Heart right ventricle (tissue), 16 donors: Measurements from ENCODE around the gene AMIGO2. TPM values are rescaled to one million over a fixed set of nuclear protein-coding genes. Genes with fewer than 3 reads are reported as not detected.

Source experiments
- ATAC-seq, 8 donors: fragments of 200-7000 bp; cut with Tn5 transposase; one replicate each; pipeline ENCODE4 v1.9.1; 2020; ENCODE audit warnings: mild to moderate bottlenecking in 8 of 8, moderate library complexity in 8 of 8, moderate number of reproducible peaks in 1 of 8
- DNase-seq, 2 donors: peaks; one replicate each; pipeline ENCODE4 v3.0.0-alpha.2; 2020
- H3K27ac ChIP-seq, 10 donors: fragments of 200-600 bp; sonication (generic) in 2 of 10; one replicate each; pipeline versions ENCODE4 v1.5.0 to v1.8.0; 2020 to 2022; ENCODE audit warnings: mild to moderate bottlenecking in 3 of 10
- H3K27me3 ChIP-seq, 7 donors: fragments of 200-600 bp; one replicate each; pipeline ENCODE4 v1.8.0; 2021 to 2022; ENCODE audit warnings: mild to moderate bottlenecking in 2 of 7
- H3K36me3 ChIP-seq, 9 donors: fragments of 200-600 bp; sonication (generic) in 1 of 9; one replicate each; pipeline versions ENCODE4 v1.5.0 to v1.8.0; 2020 to 2022; ENCODE audit warnings: mild to moderate bottlenecking in 2 of 9
- H3K4me1 ChIP-seq, 9 donors: fragments of 200-600 bp; sonication (generic) in 1 of 9; one replicate each; pipeline versions ENCODE4 v1.5.0 to v1.8.0; 2020 to 2022; ENCODE audit warnings: mild to moderate bottlenecking in 4 of 9
- H3K4me3 ChIP-seq, 10 donors: fragments of 200-600 bp; sonication (generic) in 2 of 10; one replicate each; pipeline versions ENCODE4 v1.5.0 to v1.8.0; 2020 to 2022; ENCODE audit warnings: mild to moderate bottlenecking in 7 of 10, moderate library complexity in 2 of 10
- H3K9me3 ChIP-seq, 11 donors: fragments of 200-600 bp in 10 of 11; sonication (generic) in 2 of 11; one replicate each; pipeline versions ENCODE4 v1.5.0 to v1.8.0; 2013 to 2022; ENCODE audit warnings: mild to moderate bottlenecking in 2 of 11, control low read depth in 1 of 11, moderate library complexity in 1 of 11
- CTCF ChIP-seq, 9 donors: fragments of 200-600 bp; sonication (generic) in 2 of 9; IDR thresholded peaks; one replicate each; pipeline versions ENCODE4 v1.5.0 to v1.8.0; 2021 to 2022; ENCODE audit warnings: antibody characterized with exemption in 9 of 9, mild to moderate bottlenecking in 5 of 9, moderate library complexity in 1 of 9
- WGBS, 2 donors: extraction: QIAGEN DNeasy Blood & Tissue Kit; methylation state at CpG; one replicate each; pipeline ENCODE4 v1.1.7; 2013; ENCODE audit warnings: inconsistent platforms in 1 of 2; 5-methylcytosine and 5-hydroxymethylcytosine counted together
- intact Hi-C, 10 donors: fragments of 100-400 bp; cut with DNase I; formaldehyde crosslinking; loops; one replicate each; pipeline versions ENCODE4 v1.11.1 to v1.14.2; 2022
- polyA plus RNA-seq, 2 donors: library from polyadenylated mRNA; stranded (reverse); fragments of 200-250 nt; gene quantifications; one replicate each; pipeline ENCODE4 v1.2.3, GENCODE V29; 2013
- total RNA-seq, 10 donors: library from RNA; stranded (reverse); fragmentation: NEBNext Ultra II Directional in 3 of 10; extraction: Animal tissue kit (Norgen Biotek cat#: 25700) in 3 of 10; gene quantifications; one replicate each; pipeline versions ENCODE4 v1.2.1 to v1.2.4, GENCODE V29; 2021 to 2023
- donor health status: Arrhythmogenic right ventricular cardiomyopathy.
- donor health status: ischemic (EF 13 %, LVEDD 7.1; RV severe dilation, severe dysfunction).
- donor health status: healthy with polysubstance abuse.
- donor health status: DM: no; HTN: yes; CAD: no.
- donor health status: DM: no; HTN: no; CAD: no.
- donor health status: ischemic (EF 25% LVEDD 6.9; RV normal size, moderate dysfunction).
- donor health status: ischemic (EF 25% LVEDD 5.7; RV mildly dilated, moderate dysfunction).
- donor health status: healthy.
- donor health status: DM: yes; HTN: yes; CAD: no.
- donor health status: Ischemic cardiomyopathy.
- donor health status: ischemic (EF 35%, LVEDD 5.7; RV mildly dilated, moderate dysfunction).
- donor health status: nonischemic (EF 11% LVEDD 7.7; RV severe dilation, severe dysfunction).
- donor health status: DM: yes; HTN: yes; CAD: no.
- donor health status: PGD.
- donor health status: ischemic (EF 29% LVEDD 5.4; RV normal size, mild dysfunction).
- donor health status: nonischemic (EF 23%, LVEDD 6.1; RV moderate dilation, normal function).

Gene AMIGO2
- total and polyA plus RNA-seq, 12 donors = 1.1 to 3.3 (median 2.2) TPM

GRCh38 chr12:47112679-47113078, 32.9 kb upstream of the AMIGO2 start:
- DNase-seq (no peak), ATAC-seq (no peak)
- no peak for TF ChIP-seq CTCF (IDR thresholded peaks at IDR 0.05)
- intact Hi-C loops = no loop called here
- Histone ChIP-seq H3K27ac (no peak overlapping the region), H3K36me3 (peaks cover 0 to 3% (median 0%) of the 10 kb centered on the region in 9 donors), H3K9me3 (no peaks in the 10 kb centered on the region), H3K27me3 (no peaks in the 10 kb centered on the region), H3K4me1 (no peaks in the 10 kb centered on the region), H3K4me3 (no peak overlapping the region)
- WGBS, 2 donors = 53 to 64% methylated on average over 2 of the region's 2 CpGs

- Histone ChIP-seq H3K4me1 (no peaks in the 10 kb centered on the region), H3K27me3 (no peaks in the 10 kb centered on the region), H3K36me3 (peaks cover 0 to 3% (median 0%) of the 10 kb centered on the region in 9 donors), H3K9me3 (no peaks in the 10 kb centered on the region), H3K27ac (no peak overlapping the region), H3K4me3 (no peak overlapping the region)
- no peak for ATAC-seq
- intact Hi-C loops = no loop called here
- no peak for DNase-seq
- WGBS, 2 donors = 91 to 94% methylated on average over 6 of the region's 6 CpGs
- TF ChIP-seq CTCF (IDR thresholded peaks at IDR 0.05) = no peak
Observed at GRCh38 chr12:47111854-47112253, 32.1 kb upstream of the AMIGO2 start.

GRCh38 chr12:47111392-47111778, 31.6 kb upstream of the AMIGO2 start:
- WGBS, 2 donors = 91 to 95% methylated on average over 2 of the region's 2 CpGs
- Histone ChIP-seq H3K4me3 (no peak overlapping the region), H3K27me3 (no peaks in the 10 kb centered on the region), H3K36me3 (peaks cover 0 to 3% (median 0%) of the 10 kb centered on the region in 9 donors), H3K9me3 (no peaks in the 10 kb centered on the region), H3K4me1 (no peaks in the 10 kb centered on the region), H3K27ac (no peak overlapping the region)
- intact Hi-C loops = no loop called here
- no peak for TF ChIP-seq CTCF (IDR thresholded peaks at IDR 0.05)
- DNase-seq (no peak), ATAC-seq (no peak)

- Histone ChIP-seq H3K4me1 (no peaks in the 10 kb centered on the region), H3K27ac (no peak overlapping the region), H3K36me3 (peaks cover 0 to 3% (median 0%) of the 10 kb centered on the region in 9 donors), H3K27me3 (no peaks in the 10 kb centered on the region), H3K9me3 (no peaks in the 10 kb centered on the region), H3K4me3 (no peak overlapping the region)
- DNase-seq (no peak), ATAC-seq (no peak)
- intact Hi-C loops = no loop called here
- WGBS, 2 donors = 90 to 92% methylated on average over 2 of the region's 2 CpGs
- no peak for TF ChIP-seq CTCF (IDR thresholded peaks at IDR 0.05)
Observed at GRCh38 chr12:47110718-47111391, 31.1 kb upstream of the AMIGO2 start.
